K562 (cell line): Measurements from ENCODE around the gene SFXN3. TPM values are rescaled to one million over a fixed set of nuclear protein-coding genes. Genes with fewer than 3 reads are reported as not detected.

ENCODE experiments used
- ARID1B ChIP-seq: fragments of 450-650 bp; IDR thresholded peaks from 2 replicates; pipeline ENCODE4 v1.6.1; 2016; ENCODE audit warnings: antibody characterized with exemption, mild to moderate bottlenecking, inconsistent platforms
- ATF7 ChIP-seq: fragments of 450-650 bp; IDR thresholded peaks from 2 replicates; pipeline ENCODE4 v1.7.1; 2014; ENCODE audit warnings: mild to moderate bottlenecking, moderate library complexity
- BCOR ChIP-seq: fragments of 450-650 bp; IDR thresholded peaks from 2 replicates; pipeline ENCODE4 v1.6.1; 2016
- CCAR2 ChIP-seq: fragments of 200-400 bp; formaldehyde crosslinking; IDR thresholded peaks from 2 replicates; pipeline ENCODE4 v1.6.1; 2017; ENCODE audit warnings: mild to moderate bottlenecking, low read depth, low read length
- CTBP1 ChIP-seq: fragments of 450-650 bp; IDR thresholded peaks from 2 replicates; pipeline ENCODE4 v1.6.1; 2016; ENCODE audit warnings: borderline replicate concordance
- ETS1 ChIP-seq: conservative IDR thresholded peaks from 2 replicates; pipeline ENCODE4 v1.6.1; 2011; ENCODE audit warnings: low read depth, mild to moderate bottlenecking, low read length; ENCODE audit not compliant: control insufficient read depth
- KLF13 ChIP-seq: fragments of 450-650 bp; IDR thresholded peaks from 2 replicates; pipeline ENCODE4 v1.6.1; 2016; ENCODE audit warnings: missing genetic modification characterization, low read depth, mild to moderate bottlenecking, missing compliant biosample characterization, moderate library complexity, borderline replicate concordance
- LEF1 ChIP-seq: fragments of 450-650 bp; IDR thresholded peaks from 2 replicates; pipeline ENCODE4 v1.6.1; 2016; ENCODE audit warnings: mild to moderate bottlenecking
- MAX ChIP-seq: sonication (generic); formaldehyde crosslinking; IDR thresholded peaks from 2 replicates; pipeline ENCODE4 v1.9.0; 2022; ENCODE audit warnings: mild to moderate bottlenecking, missing genetic modification reagents
- MCM2 ChIP-seq: fragments of 450-650 bp; IDR thresholded peaks from 2 replicates; pipeline ENCODE4 v1.6.1; 2017; ENCODE audit warnings: low read depth, mild to moderate bottlenecking
- NFIC ChIP-seq: fragments of 450-650 bp; IDR thresholded peaks from 2 replicates; pipeline ENCODE4 v1.6.1; 2017; ENCODE audit warnings: mild to moderate bottlenecking, inconsistent platforms
- NFIX ChIP-seq: fragments of 250-450 bp; sonication (Bioruptor Pico); IDR thresholded peaks from 2 replicates; pipeline ENCODE4 v1.4.0; 2020; ENCODE audit warnings: low read depth, mild to moderate bottlenecking, moderate library complexity
- NFRKB ChIP-seq: fragments of 450-650 bp; IDR thresholded peaks from 2 replicates; pipeline ENCODE4 v1.6.1; 2016; ENCODE audit warnings: low read depth
- POLR2G ChIP-seq: fragments of 200-400 bp; formaldehyde crosslinking; IDR thresholded peaks from 2 replicates; pipeline ENCODE4 v1.6.1; 2017; ENCODE audit warnings: low read depth, mild to moderate bottlenecking, antibody characterized with exemption, low read length, moderate library complexity
- RBBP5 ChIP-seq: fragments of 200-600 bp; sonication (generic); IDR thresholded peaks from 2 replicates; pipeline ENCODE4 v1.6.1; 2012; ENCODE audit warnings: borderline replicate concordance, mild to moderate bottlenecking, low read length, control low read depth, inconsistent platforms; ENCODE audit not compliant: insufficient read depth, poor library complexity, severe bottlenecking
- RNF2 ChIP-seq: sonication (generic); IDR thresholded peaks from 2 replicates; pipeline ENCODE4 v1.6.1; 2016
- SIN3A ChIP-seq, 2 experiments: fragments of 150-350 bp in 1 of 2; IDR thresholded peaks; 2 replicates each; pipeline ENCODE4 v1.6.1; 2011 to 2016; ENCODE audit warnings: borderline replicate concordance in 2 of 2, low read depth in 2 of 2, low read length in 2 of 2, mild to moderate bottlenecking in 2 of 2, moderate library complexity in 2 of 2; ENCODE audit not compliant: control insufficient read depth in 1 of 2
- TAF1 ChIP-seq: IDR thresholded peaks from 2 replicates; pipeline ENCODE4 v1.6.1; 2011; ENCODE audit warnings: mild to moderate bottlenecking, low read length, moderate library complexity; ENCODE audit not compliant: insufficient read depth, control insufficient read depth, severe bottlenecking; ENCODE audit errors: extremely low read depth
- TAF15 ChIP-seq: fragments of 200-400 bp; formaldehyde crosslinking; IDR thresholded peaks from 2 replicates; pipeline ENCODE4 v1.6.1; 2017; ENCODE audit warnings: mild to moderate bottlenecking, low read depth, low read length, moderate library complexity
- TARDBP ChIP-seq: fragments of 450-650 bp; IDR thresholded peaks from 2 replicates; pipeline ENCODE4 v1.6.1; 2016
- TBP ChIP-seq: optimal IDR thresholded peaks from 2 replicates; pipeline ENCODE3; 2011; ENCODE audit warnings: low read depth, low read length, improper control_type of control experiment
- TFAP4 ChIP-seq: sonication (generic); formaldehyde crosslinking; IDR thresholded peaks from 2 replicates; pipeline ENCODE4 v1.8.0; 2022; ENCODE audit warnings: missing genetic modification reagents, mild to moderate bottlenecking, moderate library complexity, borderline replicate concordance
- WHSC1 ChIP-seq: IDR thresholded peaks from one replicate; pipeline ENCODE4 v1.6.1; 2012; ENCODE audit warnings: low read length, control low read depth, inconsistent platforms
- ZFP36 ChIP-seq: fragments of 150-350 bp; IDR thresholded peaks from 2 replicates; pipeline ENCODE4 v1.6.1; 2018; ENCODE audit warnings: low read length, low read depth; ENCODE audit not compliant: partially characterized antibody
- ZNF282 ChIP-seq: sonication (generic); formaldehyde crosslinking; IDR thresholded peaks from 2 replicates; pipeline ENCODE4 v1.8.1; 2023; ENCODE audit warnings: missing genetic modification reagents
- ZNF395 ChIP-seq: fragments of 200-800 bp; sonication (Bioruptor generic); IDR thresholded peaks from 2 replicates; pipeline ENCODE4 v1.6.1; 2017; ENCODE audit warnings: missing genetic modification characterization, missing compliant biosample characterization
- polyA plus RNA-seq, 8 experiments: library from polyadenylated mRNA; depleted of rRNA in 4 of 8; stranded (reverse) in 5 of 8; unstranded in 3 of 8; fragments of >200 nt; fragmentation: Nextera tagmentation in 2 of 8; fragmentation: Illumina TruSeq in 1 of 8; extraction: Ambion mirVana in 2 of 8; extraction: Trizol in 1 of 8; gene quantifications; 2 replicates each; pipeline versions ENCODE4 v1.2.1 to v1.2.3, GENCODE V29; 2011 to 2014; ENCODE audit warnings: inconsistent platforms in 1 of 8, missing spikeins in 1 of 8
- total RNA-seq, 7 experiments: library from RNA; depleted of rRNA in 6 of 7; stranded (reverse); fragments of >200 nt in 6 of 7; fragmentation: Illumina TruSeq in 2 of 7; extraction: Trizol in 2 of 7; gene quantifications; 2 replicates each; pipeline versions ENCODE4 v1.2.1 to v1.2.3, GENCODE V29; 2011 to 2021; ENCODE audit warnings: low replicate concordance in 1 of 7

Gene SFXN3
- total and polyA plus RNA-seq, 9 of the 15 experiments (the other 6 are each of a cell fraction or from before 2014, with no cell fraction given) = 0.24 to 4.6 (median 0.86) TPM

GRCh38 chr10:101066146-101066895 lies 35.3 kb downstream of the SFXN3 start (continued):
- 0 out of 2 replicates have a peak, but pooled peaks have one; percentile 41 for TF ChIP-seq ZNF395
- TF ChIP-seq CTBP1 = peak; percentile 87
- TF ChIP-seq WHSC1 = no peak
- TF ChIP-seq ZFP36 = peak; percentile 15
- no peak for TF ChIP-seq NFIX
- no peak for TF ChIP-seq CCAR2
- peak; percentile 96 for TF ChIP-seq TFAP4 (CRISPR knock-in tag)
- TF ChIP-seq ATF7 = peak; percentile 69
- TF ChIP-seq ETS1 = 0 out of 2 replicates have a peak, but pooled peaks have one; percentile 57
- TF ChIP-seq NFIC = peak; percentile 49; the same call in 1 of the 2 replicates
- peak; percentile 91 for TF ChIP-seq RNF2
- TF ChIP-seq TAF15 = no peak
- TF ChIP-seq ZNF282 = no peak
- no peak for TF ChIP-seq NFRKB
- peak; percentile 52; the same call in 1 of the 2 replicates for TF ChIP-seq ARID1B
- TF ChIP-seq TBP = peak; percentile 53
- TF ChIP-seq KLF13 (tag) = peak; percentile 78; the same call in 1 of the 2 replicates
- TF ChIP-seq RBBP5 = peak; percentile 40
- 0 out of 2 replicates have a peak, but pooled peaks have one; percentile 31 for TF ChIP-seq TARDBP
- TF ChIP-seq MAX (CRISPR knock-in tag) = peak; percentile 79
- TF ChIP-seq TAF1 = peak; percentile 22
- peak; percentile 36 to 58; a peak in 2 of 4 replicates for TF ChIP-seq SIN3A (IDR thresholded peaks at IDR 0.05; ENCODE audit: borderline replicate concordance in 2 of 2, control insufficient read depth in 1 of 2, low read depth in 2 of 2, low read length in 2 of 2)
- TF ChIP-seq POLR2G = peak; percentile 84
- no peak for TF ChIP-seq MCM2
- 0 out of 2 replicates have a peak, but pooled peaks have one; percentile 10 for TF ChIP-seq BCOR
- peak; percentile 73 for TF ChIP-seq LEF1
